WI38 (cell line): ENCODE data around the gene MMP20.
"Not testable (repeated sequence)": the region's sequence is repeated elsewhere in the genome, so short reads cannot be mapped to it uniquely, and the experiment has no call there.

Experiments
- H3K4me3 ChIP-seq: 2 replicates; pipeline ENCODE4 v1.5.1; 2011; ENCODE audit warnings: low read depth, mild to moderate bottlenecking, control low read depth, low read length
- CTCF ChIP-seq: IDR thresholded peaks from 2 replicates; pipeline ENCODE4 v1.5.1; 2012; ENCODE audit warnings: low read depth, mild to moderate bottlenecking, control low read depth, low read length

Gene MMP20

GRCh38 chr11:102639656-102640055 is 14.5 kb upstream of the MMP20 start:
- no peak for TF ChIP-seq CTCF
- no peak overlapping the region for H3K4me3 ChIP-seq

- TF ChIP-seq CTCF = no peak
- no peak overlapping the region for H3K4me3 ChIP-seq
Observed at GRCh38 chr11:102637731-102638130, 12.6 kb upstream of the MMP20 start.

GRCh38 chr11:102633385-102634026 is 8.4 kb upstream of the MMP20 start:
- no peak overlapping the region for H3K4me3 ChIP-seq
- TF ChIP-seq CTCF = no peak

GRCh38 chr11:102632026-102632425 is 6.9 kb upstream of the MMP20 start:
- no peak overlapping the region for H3K4me3 ChIP-seq
- no peak for TF ChIP-seq CTCF

- no peak for TF ChIP-seq CTCF
- no peak overlapping the region for H3K4me3 ChIP-seq
Observed at GRCh38 chr11:102630598-102631448, 5.7 kb upstream of the MMP20 start.

GRCh38 chr11:102629908-102630307 is 4.8 kb upstream of the MMP20 start:
- H3K4me3 ChIP-seq = not testable (repeated sequence)

GRCh38 chr11:102626676-102627075 is 1.5 kb upstream of the MMP20 start:
- H3K4me3 ChIP-seq = no peak overlapping the region
- no peak for TF ChIP-seq CTCF
